Keratinocyte (primary cell): ENCODE measurements around the gene HDAC7. TPM values are rescaled to one million over a fixed set of nuclear protein-coding genes. Genes with fewer than 3 reads are reported as not detected.

Experiments
- DNase-seq: peaks from one replicate; pipeline ENCODE4 v3.0.0-alpha.2; 2011; ENCODE audit warnings: low read depth, missing footprints, low spot score
- FAIRE-seq: peaks from 2 replicates; lab custom pipeline; 2011; peaks lifted over from hg19 to GRCh38; lab: Jason Lieb, UNC
- H2AFZ ChIP-seq: 2 replicates; pipeline ENCODE4 v1.6.0; 2012; ENCODE audit warnings: low read length, control low read depth, inconsistent platforms; ENCODE audit not compliant: control insufficient read depth
- H3K27ac ChIP-seq: 2 replicates; pipeline ENCODE4 v1.5.1; 2011; ENCODE audit warnings: low read length; ENCODE audit not compliant: control insufficient read depth, insufficient read depth
- H3K27me3 ChIP-seq: 3 replicates; pipeline ENCODE4 v1.6.0; 2011; ENCODE audit warnings: low read length; ENCODE audit not compliant: control insufficient read depth, insufficient read depth; ENCODE audit errors: extremely low read depth
- H3K36me3 ChIP-seq, 2 experiments: 2 replicates in 1 of 2; 3 replicates in 1 of 2; pipeline ENCODE4 v1.5.1; 2011; ENCODE audit warnings: low read length in 2 of 2, mild to moderate bottlenecking in 1 of 2; ENCODE audit not compliant: control insufficient read depth in 2 of 2, insufficient read depth in 2 of 2; ENCODE audit errors: extremely low read depth in 1 of 2
- H3K4me1 ChIP-seq: 3 replicates; pipeline ENCODE4 v1.5.1; 2011; ENCODE audit warnings: low read length; ENCODE audit not compliant: control insufficient read depth, insufficient read depth; ENCODE audit errors: extremely low read depth
- H3K4me2 ChIP-seq: 3 replicates; pipeline ENCODE4 v1.6.0; 2011; ENCODE audit warnings: low read depth, low read length; ENCODE audit not compliant: control insufficient read depth, insufficient read depth; ENCODE audit errors: extremely low read depth
- H3K4me3 ChIP-seq, 3 experiments: fragments of 200-600 bp in 1 of 3; sonication (generic) in 1 of 3; 2 replicates in 2 of 3; 3 replicates in 1 of 3; pipeline ENCODE4 v1.5.1; 2011 to 2016; ENCODE audit warnings: low read length in 3 of 3, mild to moderate bottlenecking in 3 of 3, control low read depth in 2 of 3, inconsistent platforms in 1 of 3, low read depth in 1 of 3, mixed read lengths in 1 of 3, mixed run types in 1 of 3, moderate library complexity in 1 of 3; ENCODE audit not compliant: control insufficient read depth in 2 of 3, insufficient read depth in 2 of 3; ENCODE audit errors: extremely low read depth in 1 of 3
- H3K79me2 ChIP-seq: 2 replicates; pipeline ENCODE4 v1.6.0; 2012; ENCODE audit warnings: low read length; ENCODE audit not compliant: control insufficient read depth, insufficient read depth
- H3K9ac ChIP-seq: 3 replicates; pipeline ENCODE4 v1.6.0; 2011; ENCODE audit warnings: low read length; ENCODE audit not compliant: control insufficient read depth, insufficient read depth; ENCODE audit errors: extremely low read depth
- H3K9me1 ChIP-seq: 3 replicates; pipeline ENCODE4 v1.6.0; 2011; ENCODE audit warnings: low read length; ENCODE audit not compliant: control insufficient read depth, insufficient read depth; ENCODE audit errors: extremely low read depth
- H3K9me3 ChIP-seq: 2 replicates; pipeline ENCODE4 v1.5.1; 2012; ENCODE audit warnings: low read depth, low read length; ENCODE audit not compliant: control insufficient read depth
- H4K20me1 ChIP-seq: 3 replicates; pipeline ENCODE4 v1.6.0; 2011; ENCODE audit warnings: low read length; ENCODE audit not compliant: control insufficient read depth, insufficient read depth; ENCODE audit errors: extremely low read depth
- EZH2 ChIP-seq: IDR thresholded peaks from one replicate; pipeline ENCODE4 v1.6.1; 2012; ENCODE audit warnings: inconsistent platforms, mild to moderate bottlenecking, low read length, moderate library complexity
- dilution Hi-C: fragments of 300-500 bp; cut with MboI; formaldehyde crosslinking; loops from one replicate; pipeline ENCODE4 v1.7.0; 2020; ENCODE audit warnings: low sequenced_read_pairs; ENCODE audit not compliant: extremely low pct_ligation_motif_present
- polyA plus RNA-seq, 5 experiments: library from polyadenylated mRNA; depleted of rRNA in 3 of 5; stranded (reverse) in 3 of 5; stranded (forward) in 1 of 5; unstranded in 1 of 5; fragments of >200 nt; gene quantifications; 1 replicate in 1 of 5; 2 replicates in 3 of 5; 3 replicates in 1 of 5; pipeline versions ENCODE4 v1.2.1 to v1.2.3, GENCODE V29; 2011 to 2012; ENCODE audit warnings: missing spikeins in 2 of 5, low read depth in 1 of 5, low replicate concordance in 1 of 5
- TF ChIP-seq, protein P1 (sequence below), 3 experiments: IDR thresholded peaks in 1 of 3; conservative IDR thresholded peaks in 1 of 3; optimal IDR thresholded peaks in 1 of 3; 2 replicates in 2 of 3; 3 replicates in 1 of 3; pipeline versions ENCODE3 to v1.5.1; 2011; ENCODE audit warnings: low read length in 3 of 3, mild to moderate bottlenecking in 3 of 3, moderate library complexity in 2 of 3, control low read depth in 1 of 3, inconsistent platforms in 1 of 3; ENCODE audit not compliant: insufficient read depth in 2 of 3; ENCODE audit errors: extremely low read depth in 1 of 3

The HDAC7 gene
- polyA plus RNA-seq, 1 donor (not counting 4 experiments of a cell fraction or from before 2014, with no cell fraction given), result 17.0 TPM

DNA sequence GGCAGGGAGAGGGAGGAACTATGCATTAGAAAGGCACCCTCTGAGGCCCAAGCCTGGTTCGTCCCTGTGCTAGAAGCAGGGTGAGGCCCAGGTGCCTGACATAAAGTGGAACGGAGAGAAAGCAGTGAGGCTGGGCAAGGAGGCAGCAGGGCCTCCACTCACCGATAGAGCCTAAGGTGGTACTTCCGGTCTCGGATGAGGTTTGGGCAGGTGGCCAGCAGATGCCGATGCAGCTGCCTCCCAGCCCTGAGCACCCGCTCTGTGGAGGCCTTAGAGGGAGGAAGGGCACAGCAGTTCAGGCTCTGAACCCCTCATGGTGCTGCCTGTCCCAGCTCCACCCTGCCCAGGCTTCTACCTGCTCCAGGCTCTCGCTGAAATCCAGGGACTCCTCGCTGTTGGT lies 68.1 kb downstream of the HDAC7 start:
- peak overlapping the region; percentile 93 for H3K27ac ChIP-seq
- peaks cover 62% of the 10 kb centered on the region for H3K4me1 ChIP-seq
- H3K79me2 ChIP-seq, result no peaks in the 10 kb centered on the region
- peak; percentile 51 for FAIRE-seq
- dilution Hi-C loops, result no loop called here
- no peak for DNase-seq
- H3K27me3 ChIP-seq, result no peaks in the 10 kb centered on the region
- H3K9me3 ChIP-seq, result no peaks in the 10 kb centered on the region
- H2AFZ ChIP-seq, result no peak overlapping the region
- no peaks in the 10 kb centered on the region for H4K20me1 ChIP-seq
- TF ChIP-seq, protein P1, sequence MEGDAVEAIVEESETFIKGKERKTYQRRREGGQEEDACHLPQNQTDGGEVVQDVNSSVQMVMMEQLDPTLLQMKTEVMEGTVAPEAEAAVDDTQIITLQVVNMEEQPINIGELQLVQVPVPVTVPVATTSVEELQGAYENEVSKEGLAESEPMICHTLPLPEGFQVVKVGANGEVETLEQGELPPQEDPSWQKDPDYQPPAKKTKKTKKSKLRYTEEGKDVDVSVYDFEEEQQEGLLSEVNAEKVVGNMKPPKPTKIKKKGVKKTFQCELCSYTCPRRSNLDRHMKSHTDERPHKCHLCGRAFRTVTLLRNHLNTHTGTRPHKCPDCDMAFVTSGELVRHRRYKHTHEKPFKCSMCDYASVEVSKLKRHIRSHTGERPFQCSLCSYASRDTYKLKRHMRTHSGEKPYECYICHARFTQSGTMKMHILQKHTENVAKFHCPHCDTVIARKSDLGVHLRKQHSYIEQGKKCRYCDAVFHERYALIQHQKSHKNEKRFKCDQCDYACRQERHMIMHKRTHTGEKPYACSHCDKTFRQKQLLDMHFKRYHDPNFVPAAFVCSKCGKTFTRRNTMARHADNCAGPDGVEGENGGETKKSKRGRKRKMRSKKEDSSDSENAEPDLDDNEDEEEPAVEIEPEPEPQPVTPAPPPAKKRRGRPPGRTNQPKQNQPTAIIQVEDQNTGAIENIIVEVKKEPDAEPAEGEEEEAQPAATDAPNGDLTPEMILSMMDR (optimal IDR thresholded peaks at IDR 0.05 in 1 of 3, IDR thresholded peaks at IDR 0.05 in 1 of 3, conservative IDR thresholded peaks at IDR 0.05 in 1 of 3; ENCODE audit: extremely low read depth in 1 of 3, insufficient read depth in 2 of 3, low read length in 3 of 3), result no peak
- no peak for TF ChIP-seq EZH2
- peak overlapping the region; percentile 80 for H3K4me2 ChIP-seq
- H3K4me3 ChIP-seq, result no peak overlapping the region
- H3K36me3 ChIP-seq, result peaks cover 5 to 19% of the 10 kb centered on the region in 2 experiments
- peak overlapping the region; percentile 72 for H3K9ac ChIP-seq
- peaks cover 4% of the 10 kb centered on the region for H3K9me1 ChIP-seq

DNA sequence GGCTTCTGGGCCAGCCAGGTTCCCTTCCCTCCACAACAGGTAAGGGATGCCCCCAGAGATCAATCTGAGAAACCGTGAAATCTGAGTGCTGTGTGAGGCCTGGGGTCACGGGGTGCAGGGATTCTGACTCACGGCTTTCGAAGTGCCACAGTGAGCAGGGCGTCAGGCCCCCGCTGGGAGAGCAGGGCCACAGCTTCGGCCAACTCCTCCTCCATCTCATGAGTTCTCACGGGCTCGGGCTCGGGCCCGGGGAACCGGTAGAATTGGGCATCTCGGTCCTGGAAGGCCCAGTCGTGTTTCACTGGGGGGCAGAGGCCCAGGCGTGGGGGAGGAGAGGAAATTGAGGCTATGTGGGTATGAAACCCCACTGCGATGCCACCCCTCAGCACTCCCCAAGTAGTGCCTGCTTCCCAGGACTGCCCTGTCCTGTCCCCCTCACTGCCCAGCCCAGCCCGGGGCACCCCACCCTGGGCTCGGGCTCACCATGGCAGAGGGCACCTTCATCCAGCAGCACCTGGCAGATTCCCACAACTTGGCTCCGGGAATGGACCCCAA lies 68.7 kb downstream of the HDAC7 start:
- no peak overlapping the region for H3K4me3 ChIP-seq
- no peaks in the 10 kb centered on the region for H3K79me2 ChIP-seq
- H2AFZ ChIP-seq, result no peak overlapping the region
- no peak overlapping the region for H3K9ac ChIP-seq
- H3K4me1 ChIP-seq, result peaks cover 59% of the 10 kb centered on the region
- TF ChIP-seq EZH2, result no peak
- TF ChIP-seq, protein P1 (optimal IDR thresholded peaks at IDR 0.05 in 1 of 3, IDR thresholded peaks at IDR 0.05 in 1 of 3, conservative IDR thresholded peaks at IDR 0.05 in 1 of 3; ENCODE audit: extremely low read depth in 1 of 3, insufficient read depth in 2 of 3, low read length in 3 of 3), result no peak
- no peaks in the 10 kb centered on the region for H4K20me1 ChIP-seq
- H3K9me1 ChIP-seq, result peaks cover 4% of the 10 kb centered on the region
- H3K9me3 ChIP-seq, result no peaks in the 10 kb centered on the region
- DNase-seq, result no peak
- H3K4me2 ChIP-seq, result no peak overlapping the region
- peaks cover 6 to 19% of the 10 kb centered on the region in 2 experiments for H3K36me3 ChIP-seq
- no peaks in the 10 kb centered on the region for H3K27me3 ChIP-seq
- no peak overlapping the region for H3K27ac ChIP-seq
- no peak for FAIRE-seq
- dilution Hi-C loops, result no loop called here
